Activated CD8-positive, alpha-beta memory T cell treated with anti-CD3 and anti-CD28 coated beads for 4 hours (primary cell): ENCODE results near the gene LCN9.
"Not testable (repeated sequence)": the region's sequence is repeated elsewhere in the genome, so short reads cannot be mapped to it uniquely, and the experiment has no call there.

Source experiments
- DNase-seq, 2 donors: peaks; one replicate each; pipeline ENCODE4 v3.0.0-alpha.2; 2020; ENCODE audit warnings: low read depth in 2 of 2

The LCN9 gene

GRCh38 chr9:135671591-135672041, 8.5 kb downstream of the LCN9 start:
- no peak for DNase-seq

- not testable (repeated sequence) for DNase-seq
These were observed 9.7 kb downstream of the LCN9 start for GRCh38 chr9:135672786-135673185.

GRCh38 chr9:135673941-135674340, 10.8 kb downstream of the LCN9 start:
- DNase-seq: no peak

DNA sequence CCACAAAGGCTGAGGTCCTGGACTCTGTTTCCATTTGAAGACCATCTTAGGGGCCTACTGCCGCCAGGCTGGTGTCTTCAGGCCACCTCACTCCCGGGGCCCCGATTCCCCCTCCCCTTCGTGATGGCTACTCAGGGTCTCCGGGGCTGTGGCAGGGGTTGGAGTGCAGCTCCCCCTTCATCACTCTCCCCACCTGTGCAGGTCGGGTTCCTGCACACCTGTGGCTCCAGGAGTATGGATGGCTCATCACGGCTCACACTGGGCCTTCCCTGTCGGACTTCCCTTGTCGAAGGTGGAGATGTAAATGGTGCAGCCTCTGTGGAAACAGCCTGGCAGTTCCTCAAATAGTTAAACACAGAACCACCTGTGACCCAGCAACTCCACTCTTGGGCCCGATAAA, 11.9 kb downstream of the LCN9 start:
- no peak for DNase-seq

GRCh38 chr9:135676891-135677290, 13.8 kb downstream of the LCN9 start:
- no peak for DNase-seq

- no peak for DNase-seq
These were observed 14.6 kb downstream of the LCN9 start for GRCh38 chr9:135677641-135678168.

DNA sequence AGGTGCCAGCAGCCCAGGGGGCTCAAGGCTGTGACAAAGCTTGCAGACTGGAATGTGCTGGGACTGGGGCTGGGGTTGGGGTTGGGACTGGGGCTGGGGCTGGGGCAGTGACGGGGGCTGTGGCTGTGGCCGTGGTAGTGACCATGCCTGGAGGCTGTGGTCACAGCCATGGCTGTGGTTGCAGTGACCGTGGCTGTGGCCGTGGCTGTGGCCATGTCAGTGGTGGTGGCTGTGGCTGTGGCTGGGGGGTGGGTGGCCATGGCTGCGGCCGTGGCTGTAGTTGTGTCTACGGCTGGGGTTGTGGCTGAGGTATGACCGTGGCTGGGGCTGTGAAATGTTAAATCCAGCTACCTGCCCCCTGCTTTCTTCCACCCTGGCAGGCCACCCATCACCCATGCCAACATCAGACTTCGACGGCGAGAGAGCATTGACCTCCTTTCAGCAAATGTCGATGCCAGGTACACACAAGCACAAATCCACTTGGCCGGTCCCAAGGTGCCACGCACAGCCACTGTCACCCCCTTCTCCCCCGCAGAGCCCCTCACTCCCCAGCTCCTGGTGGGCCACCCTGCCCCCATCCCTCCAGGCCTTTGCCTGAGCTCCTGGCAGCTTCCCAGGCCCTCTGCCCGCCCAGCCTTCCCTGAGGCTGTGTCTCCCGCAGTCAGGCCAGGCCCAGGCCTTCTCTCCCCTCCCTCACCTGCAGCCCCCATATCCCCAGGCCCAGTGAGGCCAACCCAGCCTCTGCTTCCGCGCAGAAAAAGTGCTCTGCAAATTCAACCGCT, 15.3 kb downstream of the LCN9 start:
- DNase-seq: no peak

- no peak for DNase-seq
These were observed 16.9 kb downstream of the LCN9 start for GRCh38 chr9:135680056-135680455.

DNA sequence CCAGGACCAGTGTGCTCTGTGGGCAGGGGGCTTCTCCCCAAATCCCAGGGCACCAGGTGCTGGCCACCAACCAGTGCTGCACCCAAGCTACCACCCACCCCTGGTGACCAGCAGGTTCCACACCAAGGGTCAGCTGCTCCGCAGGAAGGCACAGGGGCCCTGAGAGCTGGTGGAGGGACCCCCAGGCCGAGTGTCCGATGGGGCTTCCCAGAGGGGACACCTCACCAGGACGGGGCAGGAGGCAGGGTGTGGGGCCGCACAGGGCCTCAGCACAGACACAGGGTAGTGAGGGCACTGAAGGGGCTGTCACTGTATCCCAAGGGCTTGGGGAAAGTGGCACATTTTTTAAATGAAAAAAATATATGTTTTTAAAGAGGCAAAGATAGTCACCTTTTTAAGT, 18.1 kb downstream of the LCN9 start:
- no peak for DNase-seq

DNA sequence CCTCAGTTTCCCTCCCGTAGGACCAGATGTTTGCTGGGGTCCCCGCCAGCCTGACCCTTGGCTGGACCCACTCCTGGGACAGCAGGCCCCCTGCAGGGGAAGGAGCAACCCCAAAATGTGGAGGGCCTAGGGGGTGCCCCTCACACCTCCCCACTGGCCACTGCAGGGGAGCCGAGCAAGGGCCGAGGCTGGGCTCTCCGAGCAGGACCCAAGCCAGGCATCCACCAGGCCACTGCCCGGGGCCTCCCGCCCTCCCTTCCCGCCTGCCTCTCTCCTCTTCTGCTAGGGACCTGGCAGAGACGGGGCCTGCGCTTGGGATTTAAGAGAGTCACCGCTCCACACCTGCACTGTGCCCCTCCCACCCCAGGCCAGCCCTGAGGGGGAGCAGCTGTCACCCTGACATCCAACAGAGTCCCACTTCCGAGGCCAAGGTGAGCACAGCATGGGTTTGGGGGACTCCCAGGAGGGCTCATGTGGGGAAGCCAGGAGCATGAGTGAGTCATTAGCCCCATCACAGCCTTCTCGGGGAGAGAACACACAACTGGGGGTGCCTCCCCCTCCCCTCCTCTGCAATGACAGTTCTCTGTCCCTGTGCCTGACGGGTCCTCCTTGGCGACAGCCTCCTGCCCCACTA, 20.4 kb downstream of the LCN9 start:
- DNase-seq: no peak

GRCh38 chr9:135684691-135685090, 21.6 kb downstream of the LCN9 start:
- no peak for DNase-seq

DNA sequence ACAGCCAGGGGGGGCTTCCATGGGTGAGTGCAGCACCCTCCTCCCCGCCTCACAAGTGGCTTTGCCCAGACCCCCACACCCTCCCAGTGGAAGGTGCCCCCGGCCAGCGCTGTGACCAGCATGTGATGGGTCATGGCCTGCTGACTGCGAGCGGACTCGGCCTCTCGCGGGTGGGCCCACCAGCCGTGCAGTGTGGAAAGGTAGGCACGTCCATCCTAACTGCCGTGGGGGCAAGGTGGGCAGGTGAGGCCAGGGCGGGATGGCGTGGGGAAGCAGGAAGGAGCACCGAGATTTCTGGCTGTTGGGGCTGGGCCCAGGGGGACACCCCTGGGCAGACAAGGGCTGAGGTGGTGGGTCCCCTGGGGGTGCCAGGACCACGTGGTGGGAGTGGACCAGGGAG, 24.1 kb downstream of the LCN9 start:
- DNase-seq: no peak

DNA sequence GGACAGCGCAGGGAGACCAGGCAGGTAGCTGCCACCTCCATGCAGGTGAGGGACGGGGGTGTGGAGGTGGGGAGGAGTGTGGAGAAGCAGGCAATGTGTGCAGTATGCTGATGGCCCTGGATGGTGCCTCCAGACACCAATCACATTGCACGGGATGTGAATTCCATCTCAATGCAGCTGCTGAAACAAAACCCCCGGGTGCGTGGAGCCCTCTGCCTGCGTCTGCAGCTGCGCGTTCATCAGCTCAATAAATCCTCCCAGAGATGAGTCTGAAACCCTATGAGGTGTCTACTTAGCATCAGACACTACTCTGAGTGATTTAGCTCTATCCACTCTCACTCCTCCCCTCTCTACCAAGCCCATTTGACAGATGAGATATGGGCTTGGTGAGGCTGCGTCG, 25.9 kb downstream of the LCN9 start:
- DNase-seq: no peak

DNA sequence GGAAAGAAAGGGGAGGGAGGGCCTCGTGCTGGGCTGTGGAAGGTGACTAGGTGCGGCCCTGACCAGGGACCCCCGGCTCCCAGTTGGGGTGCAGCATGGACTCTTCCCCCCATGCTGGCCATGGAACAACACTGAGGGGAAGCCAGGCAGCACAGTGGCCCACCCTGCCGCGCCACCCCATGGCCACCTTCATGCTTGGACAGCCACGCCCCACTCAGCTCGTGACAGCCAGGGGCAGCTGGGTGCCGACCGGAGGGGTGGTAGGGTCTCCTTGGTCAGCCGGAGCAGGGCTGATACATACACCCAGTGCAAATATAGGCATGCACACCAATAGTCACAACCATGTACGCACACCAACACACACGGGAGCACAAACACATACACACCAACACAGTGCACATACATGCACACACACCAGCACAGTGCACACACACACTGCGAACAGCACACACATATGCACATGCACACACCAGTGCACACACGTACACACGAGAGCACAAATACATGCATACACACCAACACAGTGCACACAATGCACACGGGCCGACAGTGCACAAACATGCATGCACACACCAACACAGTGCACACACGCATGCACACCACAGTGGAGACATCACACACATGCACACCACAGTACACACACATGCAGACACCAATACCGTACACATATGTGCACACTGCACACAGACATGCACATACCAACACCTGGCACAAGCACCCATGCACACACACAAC, 27.9 kb downstream of the LCN9 start:
- no peak for DNase-seq

DNA sequence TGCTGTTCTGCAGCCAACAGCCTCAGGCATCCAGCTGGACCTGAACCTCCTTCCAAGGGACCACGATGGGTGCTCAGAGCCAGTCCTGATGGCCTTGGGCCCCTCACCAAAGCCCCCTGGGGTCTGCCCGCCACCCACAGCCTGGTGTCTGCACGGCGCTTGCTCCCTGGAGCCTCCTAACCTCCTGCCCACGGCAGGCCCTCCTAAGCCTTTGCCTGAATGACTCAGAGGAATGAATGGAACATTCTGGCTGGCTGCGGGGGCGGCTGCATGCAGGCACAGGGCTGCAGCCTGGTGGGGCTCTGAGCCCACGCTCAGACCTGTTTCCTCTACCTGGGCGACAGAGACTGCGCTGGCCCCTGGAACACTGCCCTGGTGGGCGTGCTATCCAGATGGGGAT, 29.3 kb downstream of the LCN9 start:
- no peak for DNase-seq

DNA sequence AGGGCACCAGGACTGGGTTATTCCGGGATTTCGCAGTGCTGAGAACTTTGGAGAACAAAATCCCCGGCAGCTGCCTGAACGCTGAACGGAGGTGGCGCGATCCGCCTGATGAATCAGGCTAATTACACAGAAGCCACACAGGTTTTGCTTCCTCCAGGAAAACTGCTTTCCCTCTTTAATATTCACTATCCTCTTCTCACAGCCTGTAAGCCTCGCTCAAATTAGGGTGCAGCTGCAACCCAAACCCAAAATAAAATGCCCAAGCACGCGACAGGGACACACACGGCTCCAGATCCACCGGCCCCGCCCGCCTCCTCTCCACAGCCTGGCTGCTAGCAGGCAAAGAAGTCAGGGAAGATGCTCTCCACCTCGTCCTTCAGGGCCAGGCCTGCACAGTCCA, 30.2 kb downstream of the LCN9 start:
- DNase-seq: no peak

DNA sequence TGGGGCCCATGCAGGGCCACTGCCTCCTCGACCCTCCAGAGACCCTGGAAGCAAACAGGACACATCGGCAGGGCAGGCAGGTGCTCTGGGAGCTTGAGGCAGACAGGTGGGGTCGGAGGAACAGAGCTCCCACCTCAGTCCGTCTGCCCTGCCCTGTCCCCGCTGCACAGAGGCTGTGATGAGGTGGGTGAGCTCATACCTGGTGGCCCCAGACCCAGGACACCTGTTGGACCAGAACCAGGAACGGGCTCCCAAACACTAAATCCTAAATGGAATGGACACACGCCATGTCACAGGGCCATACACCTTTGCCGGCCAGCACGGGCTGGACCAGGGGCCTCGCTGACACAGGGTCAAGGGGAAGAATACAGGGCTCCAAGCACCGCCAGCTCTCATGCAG, 30.7 kb downstream of the LCN9 start:
- no peak for DNase-seq

DNA sequence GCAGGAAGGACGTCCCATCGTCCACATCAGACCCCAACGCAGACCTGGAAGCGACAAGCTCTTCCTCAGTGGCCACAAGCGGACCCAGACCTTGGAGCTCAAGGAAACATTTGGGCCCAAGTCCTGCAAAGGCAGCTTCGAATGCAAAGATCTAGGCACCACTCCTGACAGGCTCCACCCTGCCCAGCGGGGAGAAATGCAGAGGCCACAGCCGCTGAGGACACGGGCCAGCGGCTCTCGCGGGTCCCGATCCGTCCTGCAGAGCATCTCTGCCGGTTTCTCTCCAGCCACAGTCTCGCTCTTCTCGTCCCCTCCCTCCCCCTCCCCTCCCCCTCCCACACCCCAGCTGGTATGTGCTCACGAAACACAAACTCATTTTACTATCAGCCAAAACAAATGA, 31.3 kb downstream of the LCN9 start:
- no peak for DNase-seq

- DNase-seq: no peak
These were observed 31.9 kb downstream of the LCN9 start for GRCh38 chr9:135695036-135695435.

DNA sequence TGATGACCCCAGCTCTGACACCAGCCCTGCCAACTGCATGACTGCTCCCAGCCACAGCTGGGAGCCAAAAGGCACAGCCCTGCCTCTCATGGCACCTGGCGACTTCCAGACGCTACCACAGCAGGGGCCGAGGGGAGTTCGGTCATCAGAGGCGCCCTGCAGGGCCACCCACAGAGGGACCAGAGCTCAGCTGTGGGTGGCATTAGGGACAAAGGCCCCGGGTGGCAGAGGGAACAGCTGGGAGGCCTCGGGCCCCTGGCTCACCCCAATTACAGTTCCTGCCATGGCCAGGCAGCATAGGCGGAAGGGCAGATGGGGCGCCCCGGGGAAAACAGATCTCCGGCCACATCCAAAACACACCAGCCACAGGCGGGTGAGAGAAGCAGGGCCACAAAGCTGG, 32.5 kb downstream of the LCN9 start:
- DNase-seq: no peak

DNA sequence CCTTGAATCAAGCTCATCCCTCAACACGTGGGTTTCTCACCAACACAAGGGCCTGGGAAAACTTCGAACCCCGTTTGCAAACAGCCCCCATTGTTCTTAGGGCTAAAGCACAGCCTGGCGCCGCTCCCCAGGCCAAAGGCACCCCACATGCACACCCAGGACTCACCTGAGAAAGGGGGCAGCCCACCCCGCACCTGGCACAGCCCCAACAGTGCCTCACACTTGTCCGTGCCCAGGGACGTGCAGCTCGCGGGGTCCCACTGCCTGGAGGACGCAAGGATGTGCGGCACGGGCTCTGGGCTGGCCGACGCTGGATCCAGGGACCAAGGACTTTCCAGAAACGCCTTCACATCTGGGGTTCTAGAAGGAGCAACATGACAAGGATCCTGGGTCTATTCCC, 33.3 kb downstream of the LCN9 start:
- no peak for DNase-seq

DNA sequence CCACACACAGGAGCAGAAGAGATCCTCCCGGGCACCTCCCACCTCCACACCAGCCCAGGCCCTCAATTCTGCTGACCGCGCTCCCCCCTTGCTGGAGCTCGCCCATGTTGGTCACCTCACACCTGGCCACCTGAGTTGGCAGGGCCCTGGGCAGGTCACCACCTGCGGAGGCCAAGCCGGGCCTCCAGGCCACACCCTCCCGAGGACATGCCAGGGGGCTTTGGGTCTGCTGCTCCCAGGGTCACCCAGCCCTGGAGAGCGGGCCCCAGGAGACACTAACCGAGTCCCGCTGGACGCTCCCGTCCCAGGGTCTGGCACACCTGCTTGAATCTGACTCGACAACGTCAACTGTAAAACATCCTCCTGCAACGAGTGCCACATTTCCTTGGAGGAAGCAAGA, 34.1 kb downstream of the LCN9 start:
- no peak for DNase-seq

GRCh38 chr9:135698236-135698635, 35.1 kb downstream of the LCN9 start:
- DNase-seq: no peak
